ENCODE measurements around the gene ACP2.

GRCh38 chr11:47271961-47272661 is 23.5 kb upstream of the ACP2 start:
- TF ChIP-seq POLR2A (IDR thresholded peaks at IDR 0.05), result no peak
- TF ChIP-seq CTCF (IDR thresholded peaks at IDR 0.05), result no peak
